HuH-7.5 (cell line): ENCODE measurements around the gene PTPRT.

ENCODE experiments used
- DNase-seq: peaks from one replicate; pipeline ENCODE4 v3.0.0; 2011; ENCODE audit warnings: low spot score

PTPRT gene

DNA sequence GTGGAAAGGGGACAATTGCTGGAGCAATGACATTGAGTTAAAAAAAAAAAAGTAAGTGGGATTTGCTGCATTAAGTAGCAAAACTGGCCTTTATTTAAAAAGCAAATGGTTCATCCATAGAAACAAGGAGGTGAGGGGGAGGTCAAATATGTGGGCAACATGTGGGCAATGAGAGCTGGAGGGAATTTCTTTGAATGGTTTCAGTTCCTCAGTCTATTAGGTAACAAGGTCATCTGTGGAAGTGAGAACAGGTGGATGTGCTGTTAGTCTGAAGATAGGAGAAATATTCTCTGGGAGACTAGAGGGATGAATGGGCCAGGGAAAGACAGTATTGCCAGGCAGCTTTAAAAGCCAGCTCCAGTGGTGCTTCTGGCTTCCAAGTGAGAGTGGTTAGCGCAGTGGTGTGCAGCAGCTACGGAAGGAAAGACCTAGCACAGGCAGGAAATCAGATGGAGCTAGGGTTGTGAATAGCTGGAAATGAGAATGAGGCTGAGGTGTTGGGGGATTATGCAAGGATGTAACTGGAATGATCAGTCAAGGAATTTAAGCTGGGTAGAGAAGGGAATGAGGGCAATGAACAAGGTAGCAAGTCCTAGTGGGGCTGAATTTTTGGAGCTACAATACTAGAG, 727.6 kb downstream of the PTPRT start:
- DNase-seq = no peak

GRCh38 chr20:42461291-42461690, 728.4 kb downstream of the PTPRT start:
- DNase-seq = no peak

- DNase-seq = no peak
Measured at GRCh38 chr20:42447270-42447669, 742.4 kb downstream of the PTPRT start.

DNA sequence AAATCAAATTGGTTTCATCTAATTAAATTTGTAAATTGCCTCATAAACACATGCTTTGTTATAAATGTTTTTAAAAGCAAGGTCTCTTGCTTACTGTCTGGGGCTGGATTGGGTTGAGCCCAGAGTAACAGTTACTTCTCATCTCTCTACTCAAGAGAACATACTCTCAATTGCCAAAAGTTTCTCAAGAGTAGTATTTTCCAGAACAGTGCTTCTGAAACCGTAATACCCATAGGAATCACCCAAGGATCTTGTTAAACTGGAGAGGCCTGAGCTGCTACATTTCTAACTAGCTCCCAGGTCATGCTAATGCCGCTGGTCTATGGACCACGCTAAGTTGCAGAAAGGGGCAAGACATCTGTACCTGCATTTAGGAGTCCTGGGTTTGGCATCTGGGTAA, 744.9 kb downstream of the PTPRT start:
- no peak for DNase-seq

- no peak for DNase-seq
Measured at GRCh38 chr20:42443200-42443599, 746.5 kb downstream of the PTPRT start.

DNA sequence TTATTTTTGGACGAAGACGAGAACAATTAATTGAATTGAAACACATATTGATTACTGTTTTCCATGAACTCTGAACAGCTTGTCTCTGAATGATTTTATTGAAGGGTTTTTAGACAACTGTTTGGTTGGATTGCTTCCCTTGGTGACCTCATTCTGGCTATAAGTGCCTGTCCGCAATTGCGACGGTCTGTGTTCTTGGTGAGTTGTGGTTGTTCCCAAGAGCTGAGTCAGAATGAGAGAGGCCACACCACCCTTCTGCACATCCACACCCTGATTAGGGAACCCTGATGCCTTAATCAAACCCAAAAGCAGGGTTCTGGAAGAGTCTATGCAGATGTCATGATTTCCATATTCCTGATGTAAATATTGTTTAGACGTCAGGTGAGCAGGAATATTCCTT, 747.0 kb downstream of the PTPRT start:
- no peak for DNase-seq

- no peak for DNase-seq
Measured at GRCh38 chr20:42441864-42442331, 747.8 kb downstream of the PTPRT start.

GRCh38 chr20:42441196-42441863, 748.4 kb downstream of the PTPRT start:
- no peak for DNase-seq

GRCh38 chr20:42435230-42435629, 754.5 kb downstream of the PTPRT start:
- DNase-seq = no peak

- no peak for DNase-seq
Measured at GRCh38 chr20:42432496-42433334, 757.0 kb downstream of the PTPRT start.

- no peak for DNase-seq
Measured at GRCh38 chr20:42430598-42430997, 759.1 kb downstream of the PTPRT start.

DNA sequence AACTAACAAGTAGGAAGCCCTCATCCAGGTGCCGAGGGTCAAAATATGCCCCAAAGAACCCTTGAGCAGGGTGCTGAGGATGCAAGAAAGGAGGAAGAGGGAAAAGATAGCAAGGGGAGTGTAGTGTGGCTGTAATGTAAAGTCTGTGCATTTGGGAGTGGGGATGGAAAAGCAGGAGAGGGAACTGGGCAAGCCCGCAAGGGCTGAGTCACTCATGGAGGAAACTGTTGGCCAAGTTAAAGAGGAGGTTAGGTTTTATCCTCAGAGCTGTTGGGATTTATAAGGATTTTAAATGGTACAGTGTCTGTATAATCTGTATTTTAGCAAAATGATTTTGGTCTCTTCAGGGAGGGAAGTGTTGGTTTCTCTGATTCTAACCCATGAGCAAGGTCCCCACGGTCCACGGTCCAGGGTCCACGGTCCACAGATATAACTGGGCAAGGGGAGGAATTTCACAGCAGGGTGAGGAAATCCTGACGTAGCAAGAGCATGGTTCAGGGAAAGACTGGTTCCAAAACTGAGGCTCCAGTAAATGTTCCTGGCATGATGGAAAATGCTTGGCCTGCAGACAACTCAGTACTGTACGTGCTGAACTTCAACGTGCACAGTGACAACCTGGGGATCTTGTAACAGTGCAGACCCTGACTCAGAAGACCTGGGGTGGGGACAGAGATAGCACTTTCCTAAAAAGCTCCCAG, 759.8 kb downstream of the PTPRT start:
- DNase-seq = no peak

DNA sequence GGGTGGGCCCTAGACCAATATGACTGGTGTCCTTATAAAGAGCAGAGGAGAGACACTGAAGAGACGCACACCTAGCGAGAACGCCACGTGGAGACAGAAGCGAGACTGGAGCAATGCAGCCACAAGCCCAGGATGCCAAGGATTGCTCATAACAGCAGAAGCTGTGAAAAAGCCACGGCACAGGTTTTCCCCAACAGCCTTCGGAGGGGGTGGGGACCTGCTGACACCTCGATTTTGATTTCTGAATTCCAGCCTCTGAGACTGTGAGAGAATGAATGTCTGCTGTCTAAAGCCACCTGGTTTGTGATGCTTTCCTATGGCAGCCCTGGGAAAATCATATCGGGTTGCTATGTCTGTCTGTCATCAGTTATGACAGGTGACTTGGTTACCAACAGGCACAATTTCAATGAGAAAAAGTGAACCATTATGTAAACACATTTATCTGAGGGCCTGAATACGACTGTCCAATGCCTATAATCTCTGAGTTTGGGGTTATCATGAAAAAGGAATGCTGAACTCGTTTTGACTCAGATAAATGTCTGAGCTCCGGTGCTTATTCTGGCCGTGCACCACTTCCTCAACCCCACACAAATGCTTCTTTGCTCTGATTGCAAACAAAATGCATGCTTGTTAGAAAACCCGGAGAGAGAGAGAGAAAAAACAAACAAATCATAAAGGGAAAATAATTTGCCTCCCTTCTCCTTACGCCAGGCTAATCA, 769.7 kb downstream of the PTPRT start:
- no peak for DNase-seq

- DNase-seq = no peak
Measured at GRCh38 chr20:42406826-42407225, 782.9 kb downstream of the PTPRT start.

GRCh38 chr20:42402455-42402854, 787.3 kb downstream of the PTPRT start:
- DNase-seq = no peak

DNA sequence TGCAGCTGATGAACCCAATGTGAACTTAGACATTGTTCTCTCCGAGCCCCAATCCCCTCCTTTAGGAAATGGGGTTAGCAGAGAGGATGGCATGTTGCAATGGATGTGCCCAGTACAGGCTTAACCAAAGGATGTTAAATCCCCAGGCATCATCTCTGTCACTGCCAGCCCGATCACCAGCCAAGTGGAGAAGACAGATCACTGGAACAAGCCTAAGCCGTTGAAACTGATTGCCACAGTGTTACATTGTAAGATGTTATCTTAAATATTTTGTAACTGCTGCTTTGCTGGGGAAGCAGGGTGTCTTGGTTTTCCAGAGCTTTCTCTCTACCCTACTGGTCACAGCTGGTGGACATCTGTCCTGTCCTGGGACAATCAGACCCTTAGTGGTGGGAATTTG, 788.1 kb downstream of the PTPRT start:
- DNase-seq = no peak

DNA sequence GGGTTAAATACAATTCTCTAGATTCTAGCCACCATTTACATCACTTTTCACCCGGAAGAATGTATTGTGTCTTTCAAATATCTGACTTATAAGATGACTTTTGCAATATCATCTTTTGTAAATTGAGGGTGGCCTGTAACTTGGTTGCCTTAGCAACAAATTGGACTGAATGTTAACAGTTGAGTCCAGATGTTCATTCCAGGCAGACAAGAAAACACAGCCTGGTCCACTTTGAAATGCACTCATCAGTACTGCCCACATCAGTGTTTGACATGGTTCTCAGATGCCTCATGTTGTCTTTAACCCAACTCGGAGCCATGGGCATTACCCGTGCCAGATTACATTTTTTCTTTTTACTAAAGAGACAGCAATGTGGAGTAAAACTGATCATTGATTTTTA, 789.9 kb downstream of the PTPRT start:
- no peak for DNase-seq

GRCh38 chr20:42392442-42392841, 797.3 kb downstream of the PTPRT start:
- DNase-seq = no peak

DNA sequence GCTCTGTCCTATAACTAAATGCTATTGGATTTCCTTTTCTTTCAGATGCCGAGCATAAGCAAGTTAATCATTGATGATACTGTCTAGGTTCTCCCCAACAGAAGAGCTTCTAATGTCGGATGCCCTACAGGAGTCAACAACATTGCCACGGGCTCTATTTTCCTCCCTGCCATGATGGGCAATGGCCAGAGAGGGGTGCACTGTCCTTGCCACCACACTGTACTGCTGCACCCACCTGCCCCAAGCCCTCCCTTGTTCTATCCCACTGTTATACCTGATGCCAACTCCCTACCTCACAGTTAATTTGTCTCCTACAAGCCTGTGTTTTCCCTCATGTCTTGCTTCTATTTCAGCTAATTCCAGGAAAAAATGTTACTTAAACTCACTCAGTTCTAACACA, 797.9 kb downstream of the PTPRT start:
- DNase-seq = no peak

DNA sequence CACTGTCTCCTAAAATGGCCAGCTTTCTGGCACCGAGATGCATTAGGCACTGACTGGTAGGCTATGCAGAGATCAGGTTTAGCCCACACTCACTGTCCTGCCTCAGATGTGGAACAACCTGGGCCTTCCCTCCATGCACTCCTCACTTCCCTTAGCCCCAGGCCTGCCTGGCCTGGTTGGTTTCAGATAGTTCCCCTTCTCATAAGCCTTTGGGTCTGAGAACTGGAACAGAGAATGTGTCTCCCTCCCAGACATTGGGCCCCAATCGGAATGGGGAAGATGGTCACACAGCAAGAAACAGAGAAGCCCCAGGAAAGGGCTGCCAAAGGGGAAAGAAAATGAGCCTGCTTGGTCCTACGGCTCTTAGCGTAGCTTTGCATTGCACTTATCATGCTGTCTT, 809.4 kb downstream of the PTPRT start:
- DNase-seq = no peak

DNA sequence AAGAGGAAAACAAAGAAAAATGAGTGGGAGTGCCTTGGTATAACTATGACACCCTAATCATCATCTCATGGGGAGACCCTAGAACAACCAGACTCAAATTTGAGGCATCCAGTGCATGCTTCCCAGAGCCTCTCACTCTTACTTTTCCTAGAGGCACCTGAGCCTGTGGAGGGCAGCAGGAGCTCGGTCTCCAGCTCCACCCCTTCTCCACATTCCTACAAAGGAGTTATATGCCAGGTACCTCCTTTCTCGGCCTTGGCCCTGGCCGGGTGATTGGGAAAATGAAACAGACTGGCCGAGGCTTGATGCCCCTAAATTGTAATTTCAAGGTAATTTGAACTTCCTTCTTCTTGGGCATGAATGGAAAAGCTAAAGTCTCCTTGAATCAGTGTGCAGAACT, 810.3 kb downstream of the PTPRT start:
- DNase-seq = no peak

DNA sequence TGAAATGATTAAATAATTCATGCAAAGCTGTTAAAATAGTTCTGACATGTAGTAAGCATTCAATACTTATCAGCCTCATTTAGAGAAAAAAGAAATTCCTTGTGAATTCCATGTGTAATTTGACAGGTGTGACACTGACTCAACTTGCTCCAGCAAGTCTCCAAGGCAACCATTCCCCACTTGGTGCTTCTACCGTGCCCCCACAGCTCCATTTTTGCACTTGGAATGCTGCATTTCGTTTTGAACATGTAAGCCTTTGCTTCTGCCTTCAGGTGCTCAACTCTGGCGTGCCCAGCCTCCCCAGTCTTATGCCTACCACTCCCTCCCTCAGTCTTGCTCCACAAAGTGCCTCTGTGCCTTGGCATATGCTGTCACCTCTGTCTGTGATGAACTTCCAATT, 810.9 kb downstream of the PTPRT start:
- DNase-seq = no peak
